Esophagus muscularis mucosa (tissue), 4 donors: ENCODE measurements around the gene USP33. TPM values are rescaled to one million over a fixed set of nuclear protein-coding genes. Genes with fewer than 3 reads are reported as not detected.
"Not testable (repeated sequence)": the region's sequence is repeated elsewhere in the genome, so short reads cannot be mapped to it uniquely, and the experiment has no call there.

ENCODE experiments used
- DNase-seq: peaks from one replicate; pipeline ENCODE4 v3.0.0-alpha.2; 2017; ENCODE audit errors: extremely low spot score
- H3K27ac ChIP-seq, 4 donors: fragments of 200-600 bp; sonication (generic); replicated peaks in 1 of 4; 1 replicate in 3 of 4; 2 replicates in 1 of 4; pipeline ENCODE4 v1.5.1; 2016 to 2019; ENCODE audit warnings: mild to moderate bottlenecking in 1 of 4
- H3K27me3 ChIP-seq, 4 donors: fragments of 200-600 bp; sonication (generic); one replicate each; pipeline versions ENCODE4 v1.5.1 to v1.6.0; 2016 to 2019
- H3K36me3 ChIP-seq, 4 donors: fragments of 200-600 bp; sonication (generic); one replicate each; pipeline ENCODE4 v1.5.1; 2016 to 2019
- H3K4me1 ChIP-seq, 4 donors: fragments of 200-600 bp; sonication (generic); one replicate each; pipeline ENCODE4 v1.5.1; 2016 to 2019
- H3K4me3 ChIP-seq, 4 donors: fragments of 200-600 bp; sonication (generic); 1 replicate in 2 of 4; 2 replicates in 2 of 4; pipeline ENCODE4 v1.5.1; 2016 to 2019; ENCODE audit warnings: mild to moderate bottlenecking in 4 of 4, moderate library complexity in 1 of 4
- H3K9me3 ChIP-seq, 4 donors: fragments of 200-600 bp; sonication (generic); 1 replicate in 3 of 4; 2 replicates in 1 of 4; pipeline ENCODE4 v1.5.1; 2016 to 2019
- EP300 ChIP-seq: sonication (generic); formaldehyde crosslinking; IDR thresholded peaks from one replicate; pipeline ENCODE4 v1.6.1; 2017; ENCODE audit warnings: antibody characterized with exemption
- POLR2A ChIP-seq: fragments of 450-650 bp; IDR thresholded peaks from one replicate; pipeline ENCODE4 v1.6.1; 2017; ENCODE audit warnings: antibody characterized with exemption, moderate library complexity, mild to moderate bottlenecking, low read depth
- POLR2AphosphoS5 ChIP-seq, 2 donors: sonication (generic); formaldehyde crosslinking; IDR thresholded peaks; one replicate each; pipeline ENCODE4 v1.6.1; 2017; ENCODE audit warnings: antibody characterized with exemption in 2 of 2
- WGBS: methylation state at CpG from one replicate; pipeline ENCODE4 v1.1.5; 2018; 5-methylcytosine and 5-hydroxymethylcytosine counted together
- intact Hi-C: fragments of 100-400 bp; cut with DNase I; formaldehyde crosslinking; loops from one replicate; pipeline ENCODE4 v1.15.1; 2023
- total RNA-seq, 4 donors: library from RNA; depleted of rRNA; stranded (reverse); fragments of >200 nt; gene quantifications; one replicate each; pipeline versions ENCODE4 v1.1.0 to v1.2.1, GENCODE V29; 2016
- TF ChIP-seq, protein P1 (sequence below), 3 experiments: fragments of 200-600 bp in 2 of 3; fragments of 450-650 bp in 1 of 3; sonication (generic) in 2 of 3; IDR thresholded peaks; one replicate each; pipeline ENCODE4 v1.5.1; 2017 to 2019; ENCODE audit warnings: antibody characterized with exemption in 3 of 3, mild to moderate bottlenecking in 2 of 3, moderate library complexity in 1 of 3

Gene USP33
- total RNA-seq, 4 donors from 2014 or later: 50.9 to 71.0 (median 59.2) TPM

DNA sequence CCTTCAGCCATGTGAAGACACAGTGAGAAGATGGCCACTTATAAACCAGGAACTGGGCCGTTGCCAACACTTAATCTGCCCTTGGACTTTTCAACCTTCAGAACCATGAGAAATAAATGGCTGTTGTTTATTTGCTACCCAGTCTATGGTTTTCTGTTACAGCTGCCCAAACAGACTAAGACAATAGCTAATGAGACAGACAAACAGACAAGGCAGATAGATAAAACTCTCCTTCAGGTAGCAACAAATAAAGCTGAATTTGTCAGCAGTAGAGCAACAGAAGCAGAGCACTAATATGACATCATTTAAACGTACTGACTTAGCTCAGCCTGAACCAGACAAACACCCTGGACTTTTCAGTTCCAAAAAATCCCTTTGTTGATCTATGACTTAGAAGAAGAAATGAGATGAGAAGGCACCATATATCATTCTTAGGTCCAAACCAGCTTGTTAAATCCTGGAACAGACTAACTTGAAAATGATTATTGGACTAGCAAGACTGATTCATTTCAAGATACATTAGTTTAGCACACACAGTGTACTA lies 104.1 kb downstream of the USP33 start:
- peaks cover 0 to 8% (median 4%) of the 10 kb centered on the region in 4 donors for H3K9me3 ChIP-seq
- DNase-seq: no peak
- WGBS: 68% methylated on average over 2 of the region's 2 CpGs
- no peak overlapping the region for H3K27ac ChIP-seq
- H3K4me1 ChIP-seq: peaks cover 0 to 8% (median 3%) of the 10 kb centered on the region in 4 donors
- intact Hi-C loops: no loop called here
- peaks cover 0 to 4% (median 0%) of the 10 kb centered on the region in 4 donors for H3K36me3 ChIP-seq
- TF ChIP-seq EP300 (no peak), POLR2A (no peak), POLR2AphosphoS5 (IDR thresholded peaks at IDR 0.05) (no peak)
- TF ChIP-seq, protein P1, sequence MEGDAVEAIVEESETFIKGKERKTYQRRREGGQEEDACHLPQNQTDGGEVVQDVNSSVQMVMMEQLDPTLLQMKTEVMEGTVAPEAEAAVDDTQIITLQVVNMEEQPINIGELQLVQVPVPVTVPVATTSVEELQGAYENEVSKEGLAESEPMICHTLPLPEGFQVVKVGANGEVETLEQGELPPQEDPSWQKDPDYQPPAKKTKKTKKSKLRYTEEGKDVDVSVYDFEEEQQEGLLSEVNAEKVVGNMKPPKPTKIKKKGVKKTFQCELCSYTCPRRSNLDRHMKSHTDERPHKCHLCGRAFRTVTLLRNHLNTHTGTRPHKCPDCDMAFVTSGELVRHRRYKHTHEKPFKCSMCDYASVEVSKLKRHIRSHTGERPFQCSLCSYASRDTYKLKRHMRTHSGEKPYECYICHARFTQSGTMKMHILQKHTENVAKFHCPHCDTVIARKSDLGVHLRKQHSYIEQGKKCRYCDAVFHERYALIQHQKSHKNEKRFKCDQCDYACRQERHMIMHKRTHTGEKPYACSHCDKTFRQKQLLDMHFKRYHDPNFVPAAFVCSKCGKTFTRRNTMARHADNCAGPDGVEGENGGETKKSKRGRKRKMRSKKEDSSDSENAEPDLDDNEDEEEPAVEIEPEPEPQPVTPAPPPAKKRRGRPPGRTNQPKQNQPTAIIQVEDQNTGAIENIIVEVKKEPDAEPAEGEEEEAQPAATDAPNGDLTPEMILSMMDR (IDR thresholded peaks at IDR 0.05): no peak
- H3K4me3 ChIP-seq: no peak overlapping the region
- no peaks in the 10 kb centered on the region for H3K27me3 ChIP-seq

DNA sequence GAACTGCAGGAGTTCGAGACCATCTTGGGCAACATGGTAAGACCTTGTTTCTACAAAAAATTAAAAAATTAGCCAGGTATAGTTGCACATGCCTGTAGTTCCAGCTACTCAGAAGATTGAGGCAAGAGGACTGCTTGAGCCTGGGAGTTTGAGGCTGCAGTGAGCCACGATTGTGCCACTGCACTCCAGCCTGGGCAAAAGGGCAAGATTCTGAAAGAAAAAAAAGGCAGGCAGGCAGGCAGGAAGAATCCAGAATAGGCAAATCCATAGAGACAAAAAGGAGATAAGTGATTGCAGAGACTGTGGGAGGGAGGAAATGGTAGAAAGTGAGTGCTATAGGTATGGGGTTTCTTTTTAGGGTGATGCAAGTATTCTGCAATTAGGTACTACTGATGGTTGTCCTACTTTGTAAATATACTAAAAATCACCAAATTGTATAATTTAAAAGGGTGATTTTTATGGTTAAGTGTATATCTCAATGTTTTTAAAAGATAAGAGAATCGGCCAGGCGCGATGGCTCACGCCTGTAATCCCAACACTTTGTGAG lies 106.6 kb downstream of the USP33 start:
- no peaks in the 10 kb centered on the region for H3K27me3 ChIP-seq
- no peak for DNase-seq
- H3K4me1 ChIP-seq: peaks cover 0 to 8% (median 3%) of the 10 kb centered on the region in 4 donors
- no peak overlapping the region for H3K4me3 ChIP-seq
- 94% methylated on average over 6 of the region's 6 CpGs for WGBS
- H3K27ac ChIP-seq: no peak overlapping the region
- TF ChIP-seq EP300 (no peak), POLR2A (no peak), POLR2AphosphoS5 (IDR thresholded peaks at IDR 0.05) (no peak)
- TF ChIP-seq, protein P1 (IDR thresholded peaks at IDR 0.05): no peak
- peaks cover 0 to 4% (median 0%) of the 10 kb centered on the region in 4 donors for H3K36me3 ChIP-seq
- H3K9me3 ChIP-seq: peaks cover 0 to 21% (median 8%) of the 10 kb centered on the region in 4 donors
- intact Hi-C loops: no loop called here

DNA sequence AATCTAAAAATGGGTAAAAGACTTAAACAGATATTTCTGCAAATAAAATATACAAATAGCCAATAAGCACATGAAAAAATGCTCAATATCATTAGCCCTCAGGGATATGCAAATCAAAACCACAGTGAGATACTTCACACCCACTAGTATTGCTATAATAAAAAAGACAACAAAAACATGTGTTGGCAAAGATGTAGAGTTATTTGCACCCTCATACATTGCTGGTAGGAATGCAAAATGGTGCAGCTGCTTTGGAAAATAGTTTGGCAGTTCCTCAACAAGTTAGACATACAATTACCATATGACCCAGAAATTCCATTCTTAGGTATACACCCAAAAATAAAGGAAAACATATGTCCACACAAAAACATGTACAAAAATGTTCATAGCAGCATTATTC lies 107.4 kb downstream of the USP33 start:
- H3K4me1 ChIP-seq: peaks cover 0 to 8% (median 3%) of the 10 kb centered on the region in 4 donors
- H3K27ac ChIP-seq: no peak overlapping the region
- DNase-seq: no peak
- H3K36me3 ChIP-seq: peaks cover 0 to 4% (median 0%) of the 10 kb centered on the region in 4 donors
- H3K9me3 ChIP-seq: peaks cover 0 to 21% (median 8%) of the 10 kb centered on the region in 4 donors
- intact Hi-C loops: no loop called here
- no peak overlapping the region for H3K4me3 ChIP-seq
- no peaks in the 10 kb centered on the region for H3K27me3 ChIP-seq
- TF ChIP-seq POLR2A: no peak
- TF ChIP-seq, protein P1 (IDR thresholded peaks at IDR 0.05): no peak
- TF ChIP-seq EP300: no peak
- no peak for TF ChIP-seq POLR2AphosphoS5 (IDR thresholded peaks at IDR 0.05)

DNA sequence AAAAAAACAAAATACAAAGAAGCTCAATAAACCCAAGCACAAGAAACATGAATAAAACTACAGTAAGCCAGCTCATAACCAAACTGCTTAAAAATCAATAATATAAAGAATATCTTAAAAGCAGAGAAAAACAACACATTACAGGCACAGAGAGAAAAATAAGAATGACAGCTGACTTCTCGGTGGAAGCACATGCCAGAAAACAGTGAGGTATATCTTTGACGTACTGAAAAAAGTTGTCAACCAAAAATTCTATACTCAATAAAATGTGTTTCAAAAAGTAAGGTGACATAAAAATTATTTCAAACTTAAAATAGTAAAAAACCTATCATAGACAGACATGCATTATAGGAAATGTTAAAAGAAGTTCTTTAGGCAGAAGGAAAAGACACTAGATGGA lies 110.5 kb downstream of the USP33 start:
- Histone ChIP-seq H3K27me3 (no peaks in the 10 kb centered on the region), H3K4me1 (peaks cover 0 to 8% (median 3%) of the 10 kb centered on the region in 4 donors), H3K9me3 (peaks cover 0 to 21% (median 8%) of the 10 kb centered on the region in 4 donors), H3K36me3 (peaks cover 0 to 19% (median 12%) of the 10 kb centered on the region in 4 donors), H3K27ac (no peak overlapping the region), H3K4me3 (no peak overlapping the region)
- DNase-seq: no peak
- WGBS: 97% methylated on average over 2 of the region's 2 CpGs
- TF ChIP-seq EP300: no peak
- TF ChIP-seq POLR2AphosphoS5 (IDR thresholded peaks at IDR 0.05): no peak
- TF ChIP-seq, protein P1 (IDR thresholded peaks at IDR 0.05): no peak
- no peak for TF ChIP-seq POLR2A
- intact Hi-C loops: no loop called here

DNA sequence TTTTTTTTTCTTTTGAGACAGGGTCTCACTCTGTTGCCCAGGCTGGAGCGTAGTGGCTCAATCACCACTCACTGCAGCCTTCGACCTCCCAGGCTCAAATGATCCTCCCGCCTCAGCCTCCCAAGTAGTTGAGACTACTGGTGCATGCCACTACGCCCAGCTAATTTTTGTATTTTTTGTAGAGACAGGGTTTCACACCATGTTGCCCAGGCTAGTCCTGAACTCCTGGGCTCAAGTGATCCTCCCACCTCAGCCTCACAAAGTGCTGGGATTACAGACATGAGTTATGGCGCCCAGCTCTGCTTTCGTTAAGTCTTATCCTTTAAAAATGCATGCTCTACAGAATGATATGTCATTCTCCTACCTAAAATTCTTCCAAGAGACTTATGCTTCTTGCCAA lies 113.4 kb downstream of the USP33 start:
- 98% methylated on average over 6 of the region's 6 CpGs for WGBS
- Histone ChIP-seq H3K36me3 (peaks cover 0 to 22% (median 12%) of the 10 kb centered on the region in 4 donors), H3K9me3 (peaks cover 0 to 20% (median 7%) of the 10 kb centered on the region in 4 donors)
- intact Hi-C loops, H3K4me1 ChIP-seq, H3K27ac ChIP-seq, H3K4me3 ChIP-seq, DNase-seq, H3K27me3 ChIP-seq: not testable (repeated sequence)

Other genes starting within 250 kb of the USP33 start
- 10 to 100 TPM; 46.9 to 60.6 (median 55.0) TPM for gene ZZZ3, start 77.2 kb downstream of the USP33 start, total RNA-seq
- gene MIGA1, start 19.8 kb upstream of the USP33 start, total RNA-seq: 10 to 100 TPM; 13.8 to 18.7 (median 16.1) TPM
- gene NEXN, start 128.8 kb upstream of the USP33 start, total RNA-seq: 100 to 1,000 TPM; 153 to 272 (median 240) TPM
- gene FUBP1, start 219.2 kb upstream of the USP33 start, total RNA-seq: 10 to 100 TPM; 48.2 to 86.8 (median 51.1) TPM
- gene DNAJB4, start 245.1 kb upstream of the USP33 start, total RNA-seq: 10 to 100 TPM; 62.6 to 79.7 (median 70.4) TPM